Activated CD4-positive, alpha-beta T cell treated with anti-CD3 and anti-CD28 coated beads, Interleukin-10, Interleukin-2, amounts not matched to agents 100 ng/mL and 50 ng/mL, durations not matched to agents 16 hours and 8 hours (primary cell): ENCODE measurements around the gene LHX6.

Experiments
- DNase-seq: peaks from one replicate; pipeline ENCODE4 v3.0.0-alpha.2; 2020

The LHX6 gene

GRCh38 chr9:122234022-122234748, 5.4 kb upstream of the LHX6 start:
- DNase-seq: no peak

- DNase-seq: no peak
Observed at GRCh38 chr9:122232796-122233306, 4.1 kb upstream of the LHX6 start.

DNA sequence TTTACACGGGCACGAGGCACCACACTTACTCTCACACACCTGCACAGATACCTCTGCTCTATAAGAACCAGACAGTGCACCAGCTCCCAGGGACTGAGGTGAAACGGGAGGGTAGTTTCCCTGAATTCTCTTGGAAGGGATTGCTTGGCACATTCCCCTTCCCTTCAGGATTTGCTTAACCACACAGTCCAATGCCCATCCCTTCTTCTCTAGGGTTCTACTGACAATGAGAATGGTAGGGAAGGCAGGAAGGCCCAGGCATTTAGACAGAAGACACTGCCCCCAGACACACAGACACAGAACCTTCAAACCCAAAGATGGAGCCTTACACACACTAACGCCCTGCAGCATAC, 704 bp upstream of the LHX6 start:
- DNase-seq: no peak

DNA sequence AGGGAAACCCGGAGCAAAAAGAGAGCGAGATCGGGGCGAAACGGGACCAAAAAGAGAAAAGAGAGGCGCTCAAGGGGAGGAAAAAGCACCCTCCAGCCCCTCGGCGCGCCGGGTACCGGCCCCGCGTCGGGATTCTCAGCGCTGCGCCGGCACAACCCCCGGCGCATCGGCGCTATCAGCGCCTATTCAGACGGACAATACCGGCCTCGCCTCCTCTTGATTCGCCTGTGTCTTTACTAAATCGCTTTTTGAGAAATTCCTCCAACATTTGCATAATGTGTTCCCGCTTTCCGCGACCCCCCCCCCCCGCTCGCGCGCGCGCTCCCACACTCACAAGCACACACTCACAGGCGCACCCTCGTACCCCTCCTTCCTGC, 578 bp downstream of the LHX6 start:
- no peak for DNase-seq

- no peak for DNase-seq
Observed at GRCh38 chr9:122227575-122227900, 1.2 kb downstream of the LHX6 start.

DNA sequence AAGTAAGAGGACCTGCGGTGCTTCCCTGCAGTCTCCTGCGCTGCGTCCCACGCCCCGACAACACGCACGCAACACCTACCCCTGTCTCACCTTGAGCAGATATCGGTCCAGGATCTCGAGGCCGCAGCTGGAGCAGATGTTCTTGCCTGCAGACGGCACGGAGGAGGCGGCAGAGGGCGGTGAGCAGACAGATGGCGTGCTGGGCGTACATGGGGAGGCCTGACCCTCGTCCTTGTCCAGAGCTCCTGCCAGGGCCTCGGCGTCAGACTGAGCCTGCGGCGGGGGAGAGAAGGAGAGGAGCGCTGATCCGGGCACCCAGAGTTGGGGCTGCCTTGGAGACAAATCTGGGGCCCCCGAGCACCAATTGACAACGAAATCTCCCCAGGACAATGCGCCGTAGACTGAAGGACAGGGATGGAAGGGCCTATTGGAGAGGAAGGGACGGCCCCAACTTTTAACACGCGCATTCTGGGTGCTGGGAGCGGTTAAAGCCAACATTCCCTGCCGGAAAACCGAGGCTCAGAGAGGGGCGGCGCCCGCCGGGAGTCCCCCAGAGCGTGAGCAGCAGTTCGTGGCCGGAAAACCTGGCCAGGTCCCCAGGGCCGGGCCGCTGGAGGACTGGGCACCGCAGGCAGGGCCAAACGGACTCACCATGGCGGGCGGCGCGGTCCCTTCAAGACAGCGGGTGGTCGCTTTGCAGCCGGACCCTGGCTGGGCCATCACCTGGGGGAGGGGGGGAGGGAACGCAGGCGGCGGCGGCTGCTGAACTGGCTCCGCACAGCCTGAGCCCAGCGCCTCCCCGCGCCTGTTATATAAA, 1.8 kb downstream of the LHX6 start:
- no peak for DNase-seq

GRCh38 chr9:122226142-122226757, 2.5 kb downstream of the LHX6 start:
- no peak for DNase-seq

DNA sequence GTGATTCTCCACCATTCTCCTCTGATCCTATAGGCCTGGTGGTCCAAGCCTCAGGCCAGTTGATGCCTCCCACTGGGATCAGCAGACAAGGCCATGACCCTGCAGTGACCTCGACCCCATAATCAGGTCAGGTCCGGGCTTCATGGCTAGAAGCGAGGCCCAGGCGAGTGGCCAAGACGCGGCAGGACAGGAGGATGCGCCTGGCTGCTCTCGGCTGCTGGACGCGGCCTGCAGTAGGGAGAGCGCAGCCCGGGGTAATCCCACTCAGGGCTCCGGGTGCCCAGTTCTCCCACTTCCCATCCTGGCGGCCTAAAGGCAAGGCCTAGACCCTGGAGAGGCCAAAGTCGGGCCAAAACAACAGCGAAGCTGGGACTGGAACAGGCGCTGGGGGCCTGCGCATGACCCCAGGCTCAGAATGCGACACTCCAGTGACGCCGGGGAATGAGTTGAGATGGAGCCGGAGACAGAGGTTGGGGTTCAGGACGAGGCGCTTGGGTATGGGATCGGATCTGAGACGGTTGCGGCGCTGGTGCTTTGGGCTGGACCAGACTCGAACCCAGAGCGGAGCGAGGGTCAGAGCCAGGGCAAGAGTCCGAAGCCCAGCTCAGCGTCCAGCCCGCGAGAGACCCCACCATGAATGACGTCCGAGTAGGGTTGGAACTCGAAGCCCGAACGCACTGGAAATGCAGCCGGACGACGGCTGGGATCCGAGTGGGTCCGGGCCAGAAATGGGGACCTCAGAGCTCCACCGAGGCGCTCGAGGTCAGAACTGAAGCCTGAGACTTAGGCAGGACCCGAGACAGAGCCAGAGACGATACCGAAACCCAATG, 3.2 kb downstream of the LHX6 start:
- no peak for DNase-seq

GRCh38 chr9:122223435-122223834, 5.3 kb downstream of the LHX6 start:
- DNase-seq: no peak

GRCh38 chr9:122222791-122223190, 6.0 kb downstream of the LHX6 start:
- DNase-seq: no peak

GRCh38 chr9:122221183-122221811, 7.5 kb downstream of the LHX6 start:
- DNase-seq: no peak

DNA sequence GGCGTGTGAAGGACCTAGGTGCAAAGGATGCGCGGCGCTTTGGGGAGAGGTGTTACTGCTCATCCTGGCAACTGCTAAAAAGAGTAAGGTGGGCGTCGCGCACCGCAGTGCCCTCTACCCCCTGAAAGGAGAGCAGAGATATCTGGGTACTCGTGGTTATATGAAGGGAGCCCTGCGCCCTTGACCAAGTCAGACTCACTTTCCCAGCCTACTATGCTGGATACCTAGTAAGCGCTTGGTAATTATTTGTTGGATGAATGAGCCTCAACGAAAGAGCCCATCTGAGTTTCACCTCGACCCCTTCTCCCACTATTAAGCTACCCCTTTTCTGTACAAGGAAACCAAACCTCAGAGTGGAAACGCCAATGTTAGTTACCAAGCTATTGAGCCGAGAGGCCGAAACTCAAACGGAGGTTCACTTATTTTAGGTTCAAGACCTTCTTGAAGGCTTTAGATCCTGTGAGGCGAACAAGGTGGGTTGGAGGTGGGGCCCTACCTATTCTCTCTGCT, 8.0 kb downstream of the LHX6 start:
- no peak for DNase-seq

GRCh38 chr9:122219856-122220672, 8.7 kb downstream of the LHX6 start:
- DNase-seq: no peak

DNA sequence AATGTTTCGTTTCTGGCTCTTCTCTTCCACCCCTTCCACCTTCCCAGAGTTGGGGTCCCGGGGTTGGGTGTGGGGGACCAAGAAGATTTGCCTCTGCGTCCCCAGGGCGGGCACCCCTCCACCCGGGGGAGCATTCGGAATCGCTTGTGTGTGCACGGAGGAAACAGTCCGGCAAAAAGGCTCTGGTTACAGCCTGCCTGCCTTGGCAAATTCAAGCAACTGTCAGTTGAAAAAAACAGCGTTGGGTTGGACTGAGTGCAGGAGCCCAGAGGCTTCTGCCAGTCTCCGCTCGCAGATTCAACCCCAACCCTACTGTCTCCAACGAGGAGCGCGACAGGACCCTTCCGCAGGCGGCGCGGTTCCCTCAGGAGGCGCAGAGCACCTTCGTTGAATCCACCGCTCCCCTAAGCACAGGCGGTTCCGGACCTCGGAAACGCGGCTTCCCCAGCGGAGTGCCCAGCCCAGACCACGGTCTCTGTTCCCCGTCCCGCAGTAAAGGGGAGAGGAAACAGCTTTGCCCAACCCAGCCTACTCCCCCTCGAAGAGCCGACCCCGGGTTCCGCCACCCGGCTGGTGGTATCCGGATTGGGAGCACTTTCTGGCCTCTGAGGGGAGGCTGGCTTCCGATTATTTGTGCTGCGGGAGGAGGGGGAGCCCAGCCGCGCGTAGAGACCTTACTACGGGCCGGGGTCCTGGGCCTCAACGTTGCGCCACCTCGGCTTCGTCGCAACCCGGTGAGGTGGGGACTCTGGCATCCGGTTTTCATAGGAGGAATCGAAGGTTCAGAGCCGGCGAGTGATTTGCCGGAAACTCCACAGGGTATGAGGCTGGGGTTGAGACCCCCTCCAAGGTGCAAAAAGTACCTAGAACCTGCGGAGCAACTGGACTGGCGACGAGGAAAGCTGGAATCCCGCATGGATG, 9.6 kb downstream of the LHX6 start:
- no peak for DNase-seq

GRCh38 chr9:122218071-122218934, 10.5 kb downstream of the LHX6 start:
- no peak for DNase-seq

GRCh38 chr9:122217640-122218039, 11.1 kb downstream of the LHX6 start:
- DNase-seq: peak; percentile 19

DNA sequence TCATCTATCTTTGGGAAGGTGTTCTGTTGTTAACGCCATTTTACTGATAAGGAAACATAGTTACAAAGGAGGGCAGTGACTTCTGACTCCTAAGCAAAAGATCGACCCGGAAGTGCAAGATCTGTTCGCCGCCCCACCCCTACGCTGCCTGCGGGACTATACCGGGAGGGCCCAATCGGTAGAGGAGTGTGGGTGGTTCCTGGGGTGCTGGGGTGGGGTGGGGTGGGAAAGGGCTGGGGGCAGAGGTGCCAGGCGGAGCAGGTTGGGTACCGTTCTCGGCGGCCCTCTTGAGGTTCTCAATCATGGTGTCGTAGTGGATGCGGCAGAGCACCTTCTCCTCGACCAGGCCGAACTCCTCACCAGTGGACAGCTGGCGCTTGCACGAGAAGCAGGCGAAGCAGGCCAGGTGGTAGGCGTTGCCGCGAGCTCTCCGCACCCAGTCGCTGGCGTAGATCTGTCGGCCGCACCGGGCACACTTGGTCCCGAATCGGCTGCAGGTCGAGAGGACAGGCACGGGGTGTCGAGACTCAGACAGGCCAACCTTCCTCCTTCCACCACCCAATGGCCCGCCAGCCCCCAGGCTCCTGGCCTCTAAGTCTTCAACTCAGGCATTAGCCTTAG, 11.8 kb downstream of the LHX6 start:
- no peak for DNase-seq

- DNase-seq: no peak
Observed at GRCh38 chr9:122216138-122216797, 12.5 kb downstream of the LHX6 start.
